ENCODE data around the gene PAF1. TPM values are rescaled to one million over a fixed set of nuclear protein-coding genes. Genes with fewer than 3 reads are reported as not detected.
A peak's percentile ranks its signal among the peaks of the same experiment; 100 is the strongest.

Gene PAF1
- total RNA-seq, 4 donors from 2014 or later = 30.8 to 48.3 (median 44.3) TPM

GRCh38 chr19:39401549-39402345 lies 10.8 kb upstream of the PAF1 start:
- H3K4me1 ChIP-seq = peaks cover 0 to 85% (median 59%) of the 10 kb centered on the region in 4 donors
- peak overlapping the region in 2 of 4 donors; percentile 56 to 66 for H3K4me3 ChIP-seq
- no peaks in the 10 kb centered on the region for H3K9me3 ChIP-seq
- peaks cover 0 to 20% (median 0%) of the 10 kb centered on the region in 3 donors for H3K36me3 ChIP-seq
- WGBS, 2 donors = 38 to 40% methylated on average over 23 to 25 of the region's 25 CpGs
- peak in 1 of 2 donors; percentile 69 for DNase-seq (ENCODE audit: low spot score in 2 of 2)
- peak overlapping the region; percentile 94 to 100 (median 100) for H3K27ac ChIP-seq
- peaks cover 0 to 3% of the 10 kb centered on the region in 2 donors for H3K27me3 ChIP-seq
- TF ChIP-seq POLR2A (IDR thresholded peaks at IDR 0.05) = peak in 1 of 2 donors; percentile 19
- no peak for TF ChIP-seq CTCF (IDR thresholded peaks at IDR 0.05)
- TF ChIP-seq EP300 (IDR thresholded peaks at IDR 0.05) = peak; percentile 30 to 65

GRCh38 chr19:39401070-39401548 lies 10.2 kb upstream of the PAF1 start:
- 67 to 82% methylated on average over 4 of the region's 4 CpGs for WGBS, 2 donors
- Histone ChIP-seq H3K9me3 (no peaks in the 10 kb centered on the region), H3K4me3 (peak overlapping the region in 1 of 4 donors; percentile 14), H3K27me3 (no peaks in the 10 kb centered on the region), H3K36me3 (peaks cover 0 to 25% (median 0%) of the 10 kb centered on the region in 3 donors), H3K4me1 (peaks cover 0 to 84% (median 57%) of the 10 kb centered on the region in 4 donors), H3K27ac (peak overlapping the region; percentile 94 to 100 (median 100))
- no peak for DNase-seq (ENCODE audit: low spot score in 2 of 2)
- TF ChIP-seq POLR2A (IDR thresholded peaks at IDR 0.05) = no peak
- TF ChIP-seq EP300 (IDR thresholded peaks at IDR 0.05) = no peak
- TF ChIP-seq CTCF (IDR thresholded peaks at IDR 0.05) = no peak

- H3K4me1 ChIP-seq = peaks cover 0 to 74% (median 47%) of the 10 kb centered on the region in 4 donors
- H3K9me3 ChIP-seq = no peaks in the 10 kb centered on the region
Measured at GRCh38 chr19:39400061-39400460, 9.2 kb upstream of the PAF1 start.

GRCh38 chr19:39399668-39400050 lies 8.8 kb upstream of the PAF1 start:
- TF ChIP-seq EP300 (IDR thresholded peaks at IDR 0.05) (no peak), CTCF (IDR thresholded peaks at IDR 0.05) (no peak), POLR2A (IDR thresholded peaks at IDR 0.05) (no peak)
- H3K4me3 ChIP-seq = no peak overlapping the region
- DNase-seq (ENCODE audit: low spot score in 2 of 2) = no peak
- H3K9me3 ChIP-seq = no peaks in the 10 kb centered on the region
- peaks cover 0 to 40% (median 0%) of the 10 kb centered on the region in 3 donors for H3K36me3 ChIP-seq
- no peaks in the 10 kb centered on the region for H3K27me3 ChIP-seq
- WGBS, 2 donors = 88 to 89% methylated on average over 4 of the region's 4 CpGs
- peak overlapping the region in 3 of 4 donors; percentile 94 to 100 (median 99) for H3K27ac ChIP-seq
- peaks cover 0 to 74% (median 43%) of the 10 kb centered on the region in 4 donors for H3K4me1 ChIP-seq

More at GRCh38 chr19:39400061-39400460, 9.2 kb upstream of the PAF1 start:
- WGBS, 2 donors = 83 to 95% methylated on average over 4 of the region's 4 CpGs
- no peak for DNase-seq (ENCODE audit: low spot score in 2 of 2)
- peaks cover 0 to 36% (median 0%) of the 10 kb centered on the region in 3 donors for H3K36me3 ChIP-seq
- H3K27me3 ChIP-seq = no peaks in the 10 kb centered on the region
- no peak overlapping the region for H3K4me3 ChIP-seq
- peak overlapping the region in 3 of 4 donors; percentile 94 to 100 (median 99) for H3K27ac ChIP-seq
- no peak for TF ChIP-seq EP300 (IDR thresholded peaks at IDR 0.05)
- TF ChIP-seq CTCF (IDR thresholded peaks at IDR 0.05) = no peak
- no peak for TF ChIP-seq POLR2A (IDR thresholded peaks at IDR 0.05)
